GM12878 (cell line): ENCODE results near the gene ENPP6. TPM values are rescaled to one million over a fixed set of nuclear protein-coding genes. Genes with fewer than 3 reads are reported as not detected.

Experiments used
- ASH2L ChIP-seq: fragments of 300-600, 200-600 bp; sonication (generic); IDR thresholded peaks from 2 replicates; pipeline ENCODE4 v1.6.1; 2017; ENCODE audit warnings: low read depth, mild to moderate bottlenecking, borderline replicate concordance
- BHLHE40 ChIP-seq, 2 experiments: fragments of 450-650 bp in 1 of 2; IDR thresholded peaks; 2 replicates each; pipeline ENCODE4 v1.6.1; 2011 to 2017; ENCODE audit warnings: low read depth in 2 of 2, borderline replicate concordance in 1 of 2, improper control_type of control experiment in 1 of 2, low read length in 1 of 2, mild to moderate bottlenecking in 1 of 2
- BRCA1 ChIP-seq: IDR thresholded peaks from 2 replicates; pipeline ENCODE4 v1.6.1; 2011; ENCODE audit warnings: low read depth, low read length, improper control_type of control experiment
- CEBPB ChIP-seq, 2 experiments: fragments of 150-350 bp in 1 of 2; IDR thresholded peaks; 2 replicates each; pipeline ENCODE4 v1.6.1; 2012 to 2014; ENCODE audit warnings: low read depth in 2 of 2, low read length in 2 of 2, borderline replicate concordance in 1 of 2, inconsistent platforms in 1 of 2
- CEBPZ ChIP-seq: fragments of 150-350 bp; IDR thresholded peaks from 2 replicates; pipeline ENCODE4 v1.6.1; 2016; ENCODE audit warnings: low read depth, low read length
- FOXK2 ChIP-seq: fragments of 450-650 bp; IDR thresholded peaks from 2 replicates; pipeline ENCODE4 v1.6.1; 2017; ENCODE audit warnings: mild to moderate bottlenecking, moderate library complexity
- MYB ChIP-seq: fragments of 150-350 bp; IDR thresholded peaks from 2 replicates; pipeline ENCODE4 v1.6.1; 2014; ENCODE audit warnings: mild to moderate bottlenecking, low read depth, low read length, borderline replicate concordance
- PAX8 ChIP-seq: fragments of 450-650 bp; IDR thresholded peaks from 2 replicates; pipeline ENCODE4 v1.6.1; 2017; ENCODE audit warnings: mild to moderate bottlenecking, moderate library complexity
- PBX3 ChIP-seq: IDR thresholded peaks from 2 replicates; pipeline ENCODE4 v1.6.1; 2011; ENCODE audit warnings: mild to moderate bottlenecking, low read depth, low read length, moderate library complexity; ENCODE audit not compliant: insufficient replicate concordance
- SKIL ChIP-seq: fragments of 450-650 bp; IDR thresholded peaks from 2 replicates; pipeline ENCODE4 v1.6.1; 2017; ENCODE audit warnings: mild to moderate bottlenecking, low read depth, inconsistent platforms; ENCODE audit not compliant: poor library complexity, severe bottlenecking
- TCF3 ChIP-seq: IDR thresholded peaks from 2 replicates; pipeline ENCODE4 v1.6.1; 2012; ENCODE audit warnings: low read depth, mild to moderate bottlenecking, low read length, borderline replicate concordance; ENCODE audit not compliant: insufficient read depth
- ZBTB40 ChIP-seq: fragments of 450-650 bp; IDR thresholded peaks from 2 replicates; pipeline ENCODE4 v1.6.1; 2016; ENCODE audit warnings: mild to moderate bottlenecking, moderate library complexity, borderline replicate concordance
- ZNF217 ChIP-seq: fragments of 450-650 bp; IDR thresholded peaks from 2 replicates; pipeline ENCODE4 v1.6.1; 2017; ENCODE audit warnings: antibody characterized with exemption, mild to moderate bottlenecking
- ZNF24 ChIP-seq: fragments of 450-650 bp; IDR thresholded peaks from 2 replicates; pipeline ENCODE4 v1.6.1; 2017; ENCODE audit warnings: antibody characterized with exemption, mild to moderate bottlenecking
- ZNF384 ChIP-seq: IDR thresholded peaks from 2 replicates; pipeline ENCODE4 v1.6.1; 2012; ENCODE audit warnings: low read depth, mild to moderate bottlenecking, low read length, improper control_type of control experiment, borderline replicate concordance
- ZNF622 ChIP-seq: fragments of 450-650 bp; IDR thresholded peaks from 2 replicates; pipeline ENCODE4 v1.6.1; 2017; ENCODE audit warnings: mild to moderate bottlenecking, inconsistent platforms
- ZZZ3 ChIP-seq: IDR thresholded peaks from 2 replicates; pipeline ENCODE4 v1.6.1; 2011; ENCODE audit warnings: low read depth; ENCODE audit not compliant: control insufficient read depth, insufficient read length
- polyA plus RNA-seq, 11 experiments: library from polyadenylated mRNA; depleted of rRNA in 4 of 11; unstranded in 6 of 11; stranded (reverse) in 5 of 11; fragments of >200 nt; fragmentation: Nextera tagmentation in 4 of 11; fragmentation: Illumina TruSeq in 1 of 11; extraction: Ambion mirVana in 4 of 11; extraction: Trizol in 1 of 11; gene quantifications; 1 replicate in 1 of 11; 2 replicates in 10 of 11; pipeline versions ENCODE4 v1.2.1 to v1.2.3, GENCODE V29; 2011 to 2016; ENCODE audit warnings: inconsistent platforms in 2 of 11, missing spikeins in 2 of 11, low read depth in 1 of 11
- total RNA-seq, 4 experiments: library from RNA; depleted of rRNA in 3 of 4; stranded (reverse); fragments of >200 nt in 3 of 4; fragmentation: Illumina TruSeq in 1 of 4; extraction: Trizol in 1 of 4; gene quantifications; 2 replicates each; pipeline versions ENCODE4 v1.2.1 to v1.2.3, GENCODE V29; 2013 to 2021

The ENPP6 gene
- total and polyA plus RNA-seq, 10 of the 15 experiments (the other 5 are each of a cell fraction or from before 2014, with no cell fraction given), result 0.04 to 1.0 (median 0.44) TPM; not detected in 1

- TF ChIP-seq SKIL (peak; percentile 67), TCF3 (no peak), MYB (no peak), PBX3 (no peak), PAX8 (peak; percentile 56; the same call in 1 of the 2 replicates), ZNF217 (no peak), CEBPZ (no peak), BRCA1 (no peak), ASH2L (no peak), ZNF24 (peak; percentile 42; the same call in 1 of the 2 replicates), ZNF384 (no peak), CEBPB (IDR thresholded peaks at IDR 0.05; ENCODE audit: borderline replicate concordance in 1 of 2, low read depth in 2 of 2, low read length in 2 of 2) (no peak), FOXK2 (no peak), ZZZ3 (no peak), BHLHE40 (IDR thresholded peaks at IDR 0.05; ENCODE audit: borderline replicate concordance in 1 of 2, low read depth in 2 of 2, low read length in 1 of 2) (0 out of 4 replicates have a peak, but pooled peaks of 1 of the 2 experiments have one; percentile 4), ZBTB40 (no peak), ZNF622 (no peak)
Measured at GRCh38 chr4:184263910-184264732, 46.4 kb upstream of the ENPP6 start (continued).
